ENCODE measurements around the gene DCAF15. TPM values are rescaled to one million over a fixed set of nuclear protein-coding genes. Genes with fewer than 3 reads are reported as not detected.

Gene DCAF15
- polyA plus RNA-seq, 12 donors: 13.7 to 25.4 (median 17.0) TPM; not detected in 1

DNA sequence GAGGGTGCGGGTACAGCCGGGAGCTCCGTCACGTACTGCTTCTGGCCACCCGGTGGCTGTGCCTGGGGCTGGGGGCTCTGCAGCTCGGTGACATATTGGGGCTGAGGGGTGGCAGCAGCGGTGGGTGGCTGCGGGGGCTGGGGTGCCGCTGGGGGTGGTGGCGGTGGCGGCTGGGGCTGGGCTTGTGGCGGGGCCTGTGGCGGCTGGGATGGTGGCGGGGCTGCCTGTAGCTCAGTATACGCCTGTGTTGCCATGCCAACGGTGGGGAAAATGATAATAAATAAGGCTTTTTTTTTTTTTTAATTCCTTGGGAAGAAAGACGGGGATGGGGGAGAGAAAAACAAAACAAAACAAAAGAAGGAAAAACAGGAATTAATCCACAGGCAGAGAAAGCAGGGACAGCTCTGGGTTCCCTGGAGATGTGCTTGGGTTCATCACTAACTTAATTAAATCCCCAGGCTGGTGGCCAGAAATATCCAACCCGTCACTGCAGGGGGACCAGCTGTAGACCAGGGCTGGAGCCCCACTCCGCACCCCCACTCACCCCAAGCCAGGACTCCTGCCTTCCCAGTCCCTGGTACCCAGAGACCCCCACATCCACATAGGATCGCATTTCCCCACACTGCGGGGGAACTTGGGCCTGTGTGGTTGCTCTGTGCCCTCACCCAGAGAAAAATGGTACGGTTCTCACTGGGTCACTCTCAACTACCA, 41.4 kb downstream of the DCAF15 start:
- DNase-seq: no peak

DNA sequence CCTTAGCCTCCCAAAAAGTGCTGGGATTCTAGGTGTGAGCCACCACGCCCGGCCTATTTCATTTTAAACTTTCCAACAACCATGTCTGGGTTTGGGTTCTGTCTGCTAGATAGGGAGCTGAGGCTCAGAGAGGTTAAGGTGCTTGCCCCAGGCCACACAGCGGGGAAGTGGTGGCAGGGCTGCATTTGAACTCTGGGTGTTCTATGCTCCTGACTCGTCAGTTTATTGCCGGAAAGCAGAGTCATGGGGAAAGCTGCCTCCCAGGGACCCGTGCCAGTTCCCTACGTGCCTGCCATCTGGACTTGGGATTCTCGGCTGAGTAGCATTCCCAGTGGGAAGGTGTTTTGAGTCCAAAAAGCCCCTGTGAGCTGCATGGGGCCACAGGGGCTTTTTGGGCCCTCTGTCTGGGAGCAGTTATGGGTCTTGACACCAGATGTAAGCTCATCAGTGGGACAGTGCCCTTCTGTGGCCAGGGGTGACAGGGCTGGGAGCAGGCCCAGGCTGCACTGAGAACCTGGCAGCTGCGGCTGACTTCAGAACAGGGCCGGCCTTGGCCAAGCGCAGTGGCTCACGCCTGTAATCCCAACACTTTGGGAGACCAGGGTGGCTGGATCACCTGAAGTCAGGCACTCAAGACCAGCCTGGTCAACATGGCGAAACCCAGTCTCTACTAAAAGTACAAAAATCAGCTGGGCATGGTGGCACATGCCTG, 42.9 kb downstream of the DCAF15 start:
- DNase-seq: no peak

- no peak for DNase-seq
These were observed 43.8 kb downstream of the DCAF15 start for GRCh38 chr19:13995878-13996765.

DNA sequence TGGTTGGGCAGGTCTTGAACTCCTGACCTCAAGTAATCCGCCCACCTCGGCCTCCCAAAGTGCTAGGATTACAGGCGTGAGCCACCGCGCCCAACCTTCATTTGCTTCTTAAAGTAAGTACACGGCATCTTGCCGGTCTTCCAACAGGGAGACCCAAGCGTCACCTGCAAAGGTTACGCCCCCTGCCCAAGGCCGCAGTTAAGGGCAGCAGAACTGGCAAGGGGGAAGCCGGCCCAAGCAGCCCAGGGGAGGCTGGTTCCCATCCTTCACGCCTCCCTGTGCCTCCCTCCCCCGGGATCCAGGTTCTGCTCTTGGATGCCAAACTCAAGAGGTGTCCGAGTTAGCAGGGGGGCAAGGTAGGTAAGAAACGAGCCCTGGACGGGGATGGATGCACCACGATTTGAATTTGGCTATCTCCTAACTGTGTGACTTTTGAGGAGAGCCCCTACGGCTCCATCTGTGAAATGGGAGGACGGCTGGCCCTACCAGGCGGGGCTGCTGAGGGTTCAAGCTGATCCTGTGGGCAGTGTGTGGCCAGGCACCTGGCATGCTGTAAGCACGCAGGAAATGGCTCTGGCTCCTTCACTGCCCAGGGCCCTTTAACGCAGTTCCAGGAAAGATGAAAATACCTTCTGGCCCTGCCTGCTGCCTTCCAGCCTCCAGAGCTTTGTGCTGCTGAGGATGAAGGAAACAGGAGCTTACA, 44.8 kb downstream of the DCAF15 start:
- DNase-seq: no peak

DNA sequence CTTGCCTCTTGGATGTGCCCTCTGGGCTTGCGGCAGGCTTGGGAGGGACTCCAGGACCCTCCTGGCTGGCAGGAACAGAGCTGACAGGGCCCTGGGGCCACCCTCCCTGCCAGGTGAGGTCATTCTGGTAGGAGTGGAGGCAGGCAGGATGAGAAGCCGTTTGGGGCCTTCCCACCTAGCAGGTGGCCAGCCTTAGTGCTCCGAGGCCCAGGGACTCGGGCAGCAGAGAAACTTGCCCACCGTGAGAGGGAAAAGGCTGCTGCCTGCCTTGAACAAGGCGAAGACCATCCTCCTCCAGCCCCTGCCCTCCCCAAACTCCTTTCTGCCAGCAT, 45.3 kb downstream of the DCAF15 start:
- DNase-seq: no peak

DNA sequence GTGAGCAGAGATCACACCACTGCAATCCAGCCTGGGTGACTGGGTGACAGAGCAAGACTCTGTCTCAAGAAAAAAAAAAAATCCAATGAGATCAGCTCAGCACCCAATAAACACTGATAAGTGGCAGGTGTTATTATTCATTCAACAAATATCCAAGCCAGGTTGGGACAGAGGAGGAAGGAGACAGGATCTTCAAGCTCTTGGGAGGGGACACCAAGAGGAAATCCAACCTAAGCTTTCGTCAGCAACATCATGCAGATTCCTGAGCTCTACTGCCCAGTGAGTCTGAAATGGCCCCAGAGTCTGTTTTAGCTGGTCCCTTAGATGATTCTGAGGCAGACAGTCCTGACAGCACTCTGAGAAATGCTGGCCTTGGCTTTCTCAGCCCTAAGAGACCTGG, 46.1 kb downstream of the DCAF15 start:
- DNase-seq: no peak

DNA sequence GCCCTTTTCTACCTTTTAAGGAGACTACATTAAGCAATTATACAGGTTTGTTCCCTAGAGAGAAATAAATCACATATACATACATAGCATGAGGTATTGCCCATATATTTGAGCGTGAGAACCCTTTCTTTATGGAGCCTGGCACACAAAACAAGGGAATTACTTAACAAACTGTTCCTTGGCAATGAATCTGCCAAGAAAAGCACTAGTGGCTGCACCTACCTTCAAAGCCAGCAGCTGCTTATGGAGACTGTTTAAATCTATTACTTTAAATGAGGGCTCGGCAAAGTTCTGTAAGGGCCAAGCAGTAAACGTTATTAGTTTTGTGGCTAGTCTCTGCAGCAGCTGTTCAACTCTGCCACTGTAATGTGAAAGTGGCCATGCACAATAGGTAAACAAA, 46.8 kb downstream of the DCAF15 start:
- no peak for DNase-seq

DNA sequence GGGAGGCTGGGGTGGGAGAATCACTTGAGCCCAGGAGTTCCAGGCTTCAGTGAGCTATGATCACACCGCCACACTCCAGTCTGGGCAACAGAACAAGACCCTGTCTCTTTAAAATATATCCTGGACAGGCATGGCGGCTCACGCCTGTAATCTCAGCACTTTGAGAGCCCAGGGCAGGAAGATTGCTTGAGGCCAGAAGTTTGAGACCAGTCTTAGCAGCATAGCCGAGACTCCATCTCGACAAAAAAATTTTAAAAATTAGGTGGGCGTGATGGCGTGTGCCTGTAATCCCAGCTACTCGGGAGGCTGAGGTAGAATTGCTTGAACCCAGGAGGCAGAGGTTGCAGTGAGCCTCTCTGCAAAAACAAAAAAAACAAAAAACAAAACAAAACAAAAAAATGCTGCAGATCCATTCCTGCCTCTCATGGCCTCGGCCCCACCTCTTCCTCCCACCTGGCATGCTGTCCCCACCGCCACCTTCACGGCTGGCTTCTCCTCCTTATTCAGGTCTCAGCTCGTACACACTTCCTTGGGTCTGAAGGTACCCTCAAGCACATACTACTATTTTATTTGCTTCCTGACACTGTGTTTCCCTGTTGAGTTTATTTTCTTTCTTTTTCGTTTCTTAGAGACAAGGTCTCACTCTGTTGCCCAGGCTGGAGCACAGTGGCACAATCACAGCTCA, 48.5 kb downstream of the DCAF15 start:
- DNase-seq: no peak

GRCh38 chr19:14002571-14003250, 50.4 kb downstream of the DCAF15 start:
- no peak for DNase-seq

DNA sequence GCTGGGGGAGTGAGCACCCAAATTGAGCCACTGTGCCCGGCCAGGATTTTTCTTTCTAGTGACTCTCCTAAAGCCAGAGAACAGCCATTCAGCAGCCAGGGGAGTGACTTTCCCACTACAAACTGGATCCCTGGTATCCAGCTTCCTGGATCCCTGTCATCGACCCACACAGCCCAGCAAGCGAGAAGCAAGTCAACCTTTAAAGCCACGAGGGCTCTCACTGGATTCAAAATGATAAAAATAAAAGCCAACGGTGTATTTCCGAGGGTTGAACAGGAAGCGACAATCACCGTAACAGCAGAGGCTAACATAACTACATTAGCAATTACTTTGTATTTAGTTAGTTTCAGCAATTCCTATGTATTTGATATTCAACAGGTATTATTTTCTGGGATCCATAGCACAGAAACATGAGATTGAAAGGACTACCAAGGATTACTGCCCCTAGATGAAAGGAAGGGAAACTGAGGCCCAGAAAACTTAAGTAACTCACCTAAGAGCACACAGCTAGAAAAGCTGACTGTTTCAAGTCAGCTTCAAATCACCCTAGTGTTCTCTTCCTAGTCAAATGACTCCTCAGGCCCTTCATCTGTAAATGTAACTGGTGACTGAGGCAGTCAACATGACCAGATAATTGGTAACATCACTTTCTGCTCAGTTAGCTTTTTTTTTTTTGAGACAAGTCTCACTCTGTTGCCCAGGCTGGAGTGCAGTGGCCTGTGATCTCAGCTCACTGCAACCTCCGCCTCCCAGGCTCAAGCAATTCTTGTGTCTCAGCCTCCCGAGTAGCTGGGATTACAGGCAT, 51.1 kb downstream of the DCAF15 start:
- no peak for DNase-seq

GRCh38 chr19:14004619-14005348, 52.5 kb downstream of the DCAF15 start:
- no peak for DNase-seq

DNA sequence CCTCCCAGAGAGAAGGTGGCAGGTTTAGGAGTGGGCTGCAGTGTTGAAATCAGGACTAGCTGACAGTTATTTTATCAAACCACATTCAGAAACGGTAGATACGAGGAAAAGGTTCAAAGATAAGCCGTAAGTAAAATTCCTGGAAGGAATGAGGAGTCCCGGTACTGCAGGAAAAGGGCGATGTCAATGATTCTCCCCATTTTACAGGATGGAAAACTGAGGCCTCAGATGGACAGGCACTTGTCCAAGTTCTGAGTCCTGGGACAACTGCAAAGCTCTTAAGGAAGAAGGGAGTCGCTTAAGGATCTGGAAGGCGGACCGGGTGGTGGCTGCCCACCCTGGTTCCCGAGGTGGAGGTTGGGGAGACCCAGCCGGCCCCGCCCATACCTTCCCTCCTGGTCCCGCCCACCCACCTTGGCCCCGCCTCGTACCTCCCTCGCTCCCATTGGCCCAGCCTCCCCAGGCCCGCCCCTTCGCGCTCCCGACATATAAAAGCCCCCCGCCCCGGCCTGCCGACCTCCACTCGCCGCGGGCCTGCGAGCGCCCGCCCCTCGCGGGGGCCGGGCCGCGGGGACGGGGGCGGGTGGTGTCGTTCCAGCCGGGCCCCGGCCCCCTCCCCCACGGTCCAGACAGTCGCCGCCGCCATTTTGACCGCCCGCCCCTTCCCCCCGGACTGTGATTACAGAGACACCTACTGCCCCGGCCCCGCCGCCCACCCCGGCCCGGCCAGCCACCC, 53.2 kb downstream of the DCAF15 start:
- peak; percentile 86 for DNase-seq

GRCh38 chr19:14006085-14006765, 53.9 kb downstream of the DCAF15 start, which contains the start of gene RFX1:
Gene RFX1, minus strand, starts transcription at chr19:14006320. Its CDS starts 12,477 bp downstream, at chr19:13993843.
- peak; percentile 99 for DNase-seq

GRCh38 chr19:14006766-14007562, 54.7 kb downstream of the DCAF15 start:
- no peak for DNase-seq
